H1 (cell line): Measurements from ENCODE around the gene SHH. TPM values are rescaled to one million over a fixed set of nuclear protein-coding genes. Genes with fewer than 3 reads are reported as not detected.
"Not testable (repeated sequence)": the region's sequence is repeated elsewhere in the genome, so short reads cannot be mapped to it uniquely, and the experiment has no call there.

ENCODE experiments used
- CTCF ChIA-PET: fragments of 300-600 bp; sonication (Branson Sonifier 250); formaldehyde crosslinking; loops from one replicate; lab custom pipeline; 2021; ENCODE audit not compliant: partially characterized antibody; lab: Charles Lee
- POLR2A ChIA-PET: fragments of 300-600 bp; sonication (Branson Sonifier 250); formaldehyde crosslinking; loops from one replicate; lab custom pipeline; 2021; ENCODE audit warnings: inconsistent platforms; ENCODE audit not compliant: partially characterized antibody; lab: Charles Lee
- DNase-seq, 2 experiments: peaks; one replicate each; pipeline versions ENCODE4 v3.0.0 to v3.0.0-alpha.2; 2010 to 2022; ENCODE audit warnings: low spot score in 2 of 2, low read depth in 1 of 2, mixed read lengths in 1 of 2
- FAIRE-seq: peaks from 2 replicates; lab custom pipeline; 2011; peaks lifted over from hg19 to GRCh38; lab: Jason Lieb, UNC
- H2AFZ ChIP-seq: 2 replicates; pipeline ENCODE4 v1.8.1; 2012; ENCODE audit warnings: low read length, inconsistent platforms
- H2AK5ac ChIP-seq: 2 replicates; pipeline ENCODE4 v1.6.1; 2013; ENCODE audit warnings: low read depth, low read length
- H2BK120ac ChIP-seq: replicated peaks from 2 replicates; pipeline ENCODE3; 2013; ENCODE audit warnings: low read depth, low read length, inconsistent platforms
- H2BK12ac ChIP-seq: 2 replicates; pipeline ENCODE4 v1.6.1; 2013; ENCODE audit warnings: low read depth, low read length
- H2BK15ac ChIP-seq: 2 replicates; pipeline ENCODE4 v1.6.1; 2013; ENCODE audit warnings: low read length
- H2BK20ac ChIP-seq: 2 replicates; pipeline ENCODE4 v1.6.1; 2013; ENCODE audit warnings: low read length
- H2BK5ac ChIP-seq: 2 replicates; pipeline ENCODE4 v1.6.1; 2013; ENCODE audit warnings: low read depth, low read length
- H3K14ac ChIP-seq: 2 replicates; pipeline ENCODE4 v1.6.1; 2013; ENCODE audit warnings: inconsistent platforms; ENCODE audit not compliant: insufficient read length
- H3K18ac ChIP-seq: 2 replicates; pipeline ENCODE4 v1.6.1; 2013; ENCODE audit warnings: low read length; ENCODE audit errors: extremely low read depth
- H3K23ac ChIP-seq: 2 replicates; pipeline ENCODE4 v1.6.1; 2013; ENCODE audit warnings: inconsistent platforms; ENCODE audit not compliant: insufficient read length
- H3K23me2 ChIP-seq: 2 replicates; pipeline ENCODE4 v1.6.1; 2013; ENCODE audit warnings: low read depth, low read length
- H3K27ac ChIP-seq: 2 replicates; pipeline ENCODE4 v1.6.1; 2011; ENCODE audit warnings: low read depth, low read length, inconsistent platforms
- H3K27me3 ChIP-seq, 4 experiments: replicated peaks in 1 of 4; 1 replicate in 1 of 4; 2 replicates in 3 of 4; pipeline versions ENCODE4 v1.6.1 to v1.8.1; 2011 to 2013; ENCODE audit warnings: low read length in 3 of 4, mild to moderate bottlenecking in 3 of 4, inconsistent platforms in 2 of 4, mixed read lengths in 2 of 4, moderate library complexity in 1 of 4; ENCODE audit not compliant: control insufficient read depth in 3 of 4, insufficient read depth in 3 of 4; ENCODE audit errors: extremely low read depth in 1 of 4
- H3K36me3 ChIP-seq, 4 experiments: 2 replicates each; pipeline versions ENCODE4 v1.6.1 to v1.8.1; 2011 to 2013; ENCODE audit warnings: mild to moderate bottlenecking in 4 of 4, low read length in 3 of 4, moderate library complexity in 2 of 4, control low read depth in 1 of 4, inconsistent platforms in 1 of 4; ENCODE audit not compliant: insufficient read depth in 4 of 4, control insufficient read depth in 2 of 4
- H3K4ac ChIP-seq: replicated peaks from 2 replicates; pipeline ENCODE3; 2013; ENCODE audit warnings: low read length, low read depth, mixed read lengths, inconsistent platforms; ENCODE audit not compliant: insufficient read length
- H3K4me1 ChIP-seq, 4 experiments: replicated peaks in 1 of 4; 1 replicate in 1 of 4; 2 replicates in 3 of 4; pipeline versions ENCODE4 v1.6.1 to v1.8.1; 2011 to 2013; ENCODE audit warnings: low read length in 3 of 4, inconsistent platforms in 2 of 4, mixed read lengths in 1 of 4; ENCODE audit not compliant: insufficient read depth in 4 of 4, control insufficient read depth in 3 of 4
- H3K4me2 ChIP-seq, 2 experiments: 2 replicates each; pipeline versions ENCODE4 v1.6.1 to v1.8.1; 2011 to 2013; ENCODE audit warnings: low read depth in 2 of 2, low read length in 2 of 2, control low read depth in 1 of 2, inconsistent platforms in 1 of 2, mild to moderate bottlenecking in 1 of 2; ENCODE audit not compliant: insufficient read depth in 1 of 2
- H3K4me3 ChIP-seq, 4 experiments: fragments of 200-600, 300-600 bp in 1 of 4; sonication (generic), shearing (Covaris generic), sonication (Bioruptor Twin) in 1 of 4; 2 replicates each; pipeline versions ENCODE4 v1.5.1 to v1.8.1; 2011 to 2016; ENCODE audit warnings: low read length in 4 of 4, low read depth in 3 of 4, control low read depth in 2 of 4, inconsistent platforms in 2 of 4, mild to moderate bottlenecking in 2 of 4, mixed read lengths in 1 of 4, moderate library complexity in 1 of 4; ENCODE audit not compliant: insufficient read depth in 2 of 4; ENCODE audit errors: extremely low read depth in 1 of 4
- H3K56ac ChIP-seq: replicated peaks from 2 replicates; pipeline ENCODE3; 2013; ENCODE audit warnings: low read depth, mild to moderate bottlenecking, mixed read lengths, low read length, inconsistent platforms; ENCODE audit not compliant: insufficient read length
- H3K79me1 ChIP-seq: 2 replicates; pipeline ENCODE4 v1.6.1; 2013; ENCODE audit warnings: low read depth, low read length, control low read depth
- H3K79me2 ChIP-seq, 2 experiments: 2 replicates each; pipeline versions ENCODE4 v1.6.1 to v1.8.1; 2012 to 2013; ENCODE audit warnings: low read length in 2 of 2, mild to moderate bottlenecking in 2 of 2, inconsistent platforms in 1 of 2; ENCODE audit not compliant: insufficient read depth in 2 of 2, control insufficient read depth in 1 of 2
- H3K9ac ChIP-seq, 4 experiments: replicated peaks in 1 of 4; 1 replicate in 1 of 4; 2 replicates in 3 of 4; pipeline versions ENCODE4 v1.6.1 to v1.8.1; 2011 to 2013; ENCODE audit warnings: low read depth in 3 of 4, low read length in 3 of 4, control low read depth in 2 of 4, mild to moderate bottlenecking in 2 of 4, moderate library complexity in 2 of 4, inconsistent platforms in 1 of 4; ENCODE audit errors: extremely low read depth in 1 of 4
- H3K9me3 ChIP-seq, 2 experiments: 2 replicates each; pipeline versions ENCODE4 v1.6.1 to v1.8.1; 2012 to 2013; ENCODE audit warnings: mild to moderate bottlenecking in 2 of 2, moderate library complexity in 2 of 2, control low read depth in 1 of 2, inconsistent platforms in 1 of 2, low read depth in 1 of 2, low read length in 1 of 2, mixed read lengths in 1 of 2; ENCODE audit not compliant: insufficient read depth in 2 of 2
- H4K20me1 ChIP-seq, 2 experiments: replicated peaks in 1 of 2; 2 replicates each; pipeline versions ENCODE3 to v1.8.1; 2011 to 2013; ENCODE audit warnings: inconsistent platforms in 2 of 2, low read length in 2 of 2, mild to moderate bottlenecking in 1 of 2; ENCODE audit not compliant: insufficient read depth in 2 of 2, control insufficient read depth in 1 of 2
- H4K5ac ChIP-seq: 2 replicates; pipeline ENCODE4 v1.6.1; 2013; ENCODE audit warnings: low read length, low read depth, mixed read lengths, inconsistent platforms; ENCODE audit not compliant: insufficient read length
- H4K8ac ChIP-seq: 2 replicates; pipeline ENCODE4 v1.8.0; 2013; ENCODE audit warnings: mild to moderate bottlenecking, moderate library complexity, low read length, inconsistent platforms; ENCODE audit not compliant: insufficient read depth; ENCODE audit errors: extremely low read depth
- H4K91ac ChIP-seq: replicated peaks from 2 replicates; pipeline ENCODE3; 2013; ENCODE audit warnings: low read length, mixed read lengths, inconsistent platforms; ENCODE audit not compliant: insufficient read length
- TCF12 ChIP-seq: IDR thresholded peaks from 2 replicates; pipeline ENCODE4 v1.6.1; 2011; ENCODE audit warnings: low read depth, mild to moderate bottlenecking, low read length
- TEAD4 ChIP-seq: IDR thresholded peaks from 2 replicates; pipeline ENCODE4 v1.6.1; 2012; ENCODE audit warnings: low read depth, low read length, inconsistent platforms, mixed read lengths
- YY1 ChIP-seq: IDR thresholded peaks from 2 replicates; pipeline ENCODE4 v1.6.1; 2011; ENCODE audit warnings: low read depth, mild to moderate bottlenecking, low read length
- WGBS, 2 experiments: shearing (Covaris generic) in 1 of 2; methylation state at CpG; one replicate each; pipeline versions ENCODE4 v1.1.6 to v1.1.7; 2013 to 2015; ENCODE audit warnings: low lambda C conversion rate in 2 of 2, mixed read lengths in 2 of 2, inconsistent platforms in 1 of 2, low coverage in 1 of 2, missing lambda C conversion rate in 1 of 2; ENCODE audit not compliant: insufficient replicate concordance in 2 of 2, insufficient coverage in 1 of 2, insufficient read length in 1 of 2; ENCODE audit errors: extremely low coverage in 1 of 2, missing lambda C conversion rate in 1 of 2; 5-methylcytosine and 5-hydroxymethylcytosine counted together
- polyA plus RNA-seq, 7 experiments: library from polyadenylated mRNA; depleted of rRNA in 3 of 7; stranded (reverse) in 5 of 7; unstranded in 2 of 7; fragments of >200 nt in 5 of 7; fragments of 200-250 nt in 2 of 7; gene quantifications; 1 replicate in 5 of 7; 2 replicates in 1 of 7; 4 replicates in 1 of 7; pipeline versions ENCODE4 v1.2.1 to v1.2.3, GENCODE V29; 2011 to 2013; ENCODE audit warnings: missing spikeins in 2 of 7, mixed read lengths in 2 of 7
- total RNA-seq: library from RNA; stranded (reverse); fragmentation: NEBNext Ultra II Directional; extraction: Animal tissue kit (Norgen Biotek cat#: 25700); gene quantifications from 2 replicates; pipeline ENCODE4 v1.2.1, GENCODE V29; 2021

SHH gene
- total and polyA plus RNA-seq, 2 of the 8 experiments (the other 6 are each of a cell fraction or from before 2014, with no cell fraction given) = not detected

DNA sequence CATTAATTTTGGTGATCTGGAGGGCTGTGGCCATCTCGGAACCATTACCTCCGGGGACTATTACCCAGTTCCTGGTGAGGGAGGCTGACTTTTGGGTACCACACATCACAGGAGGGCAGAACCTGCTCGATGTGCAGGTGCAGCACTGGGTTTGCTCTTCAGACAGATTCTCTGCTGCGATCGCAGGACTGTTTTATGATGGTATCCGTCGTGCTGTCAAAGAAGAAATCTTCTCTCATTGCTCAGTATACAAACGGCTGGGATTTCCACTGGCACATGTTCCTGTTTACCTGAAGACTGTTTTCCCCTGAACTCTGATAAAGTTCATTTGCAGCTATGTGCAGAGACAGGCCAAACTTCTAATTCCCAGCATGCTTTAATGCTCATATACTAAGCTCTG is 27.2 kb upstream of the SHH start (continued):
- no peak for TF ChIP-seq TEAD4
- no peak for TF ChIP-seq YY1
- TF ChIP-seq TCF12 = no peak

DNA sequence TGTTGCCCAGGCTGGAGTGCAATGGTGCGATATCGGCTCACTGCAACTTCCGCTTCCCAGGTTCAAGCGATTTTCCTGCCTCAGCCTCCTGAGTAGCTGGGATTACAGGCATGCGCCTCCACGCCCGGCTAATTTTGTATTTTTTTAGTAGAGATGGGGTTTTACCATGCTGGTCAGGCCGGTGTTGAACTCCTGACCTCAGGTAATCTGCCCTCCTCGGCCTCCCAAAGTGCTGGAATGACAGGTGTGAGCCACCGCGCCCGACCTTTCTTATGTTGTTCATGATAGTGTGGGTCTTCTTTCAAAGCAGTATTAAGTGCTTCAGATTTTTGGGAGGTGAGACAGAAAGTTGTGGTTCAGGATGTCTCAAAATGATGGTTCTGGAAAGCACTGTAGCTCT is 26.0 kb upstream of the SHH start:
- H3K23ac ChIP-seq, H2BK5ac ChIP-seq, H3K4ac ChIP-seq, H3K9ac ChIP-seq, H4K20me1 ChIP-seq, H2AK5ac ChIP-seq, H3K27ac ChIP-seq, H2BK20ac ChIP-seq, H2BK120ac ChIP-seq, H4K8ac ChIP-seq, H3K36me3 ChIP-seq, H3K27me3 ChIP-seq, H4K91ac ChIP-seq, H2BK15ac ChIP-seq, H4K5ac ChIP-seq, H3K4me2 ChIP-seq, H2BK12ac ChIP-seq, POLR2A ChIA-PET, H3K14ac ChIP-seq, H3K79me1 ChIP-seq, H3K23me2 ChIP-seq, H3K79me2 ChIP-seq, DNase-seq, H3K4me3 ChIP-seq, H3K18ac ChIP-seq, FAIRE-seq, H2AFZ ChIP-seq, H3K56ac ChIP-seq, H3K9me3 ChIP-seq: not testable (repeated sequence)
- 95% methylated on average over 12 of the region's 12 CpGs; no CpG with 5 or more reads in 1 of the 2 experiments for WGBS, 2 experiments
- peaks cover 0 to 15% (median 8%) of the 10 kb centered on the region in 4 experiments; a peak in 5 of 7 replicates for H3K4me1 ChIP-seq
- CTCF ChIA-PET = interaction anchor here (0.6 to 1.7 kb wide), 3 partner anchors 39 to 635 kb away, joined by 3 read pairs; no protein-coding TSS in a partner anchor
